Transverse colon (tissue), 4 donors: ENCODE results near the gene ITGAE. TPM values are rescaled to one million over a fixed set of nuclear protein-coding genes. Genes with fewer than 3 reads are reported as not detected.

Experiments used
- DNase-seq: peaks from one replicate; pipeline ENCODE4 v3.0.0-alpha.2; 2019
- H3K27ac ChIP-seq, 4 donors: fragments of 200-600 bp; sonication (generic); 2 replicates each; pipeline ENCODE4 v1.5.1; 2016 to 2018; ENCODE audit warnings: inconsistent platforms in 4 of 4
- H3K27me3 ChIP-seq: fragments of 200-600 bp; sonication (generic); 2 replicates; pipeline ENCODE4 v1.5.1; 2017; ENCODE audit warnings: inconsistent platforms
- H3K36me3 ChIP-seq, 4 donors: fragments of 200-600 bp; sonication (generic); 2 replicates each; pipeline ENCODE4 v1.5.1; 2017 to 2019; ENCODE audit warnings: inconsistent platforms in 4 of 4
- H3K4me1 ChIP-seq, 4 donors: fragments of 200-600 bp; sonication (generic); 2 replicates each; pipeline ENCODE4 v1.5.1; 2017 to 2020; ENCODE audit warnings: inconsistent platforms in 4 of 4
- H3K4me3 ChIP-seq, 4 donors: fragments of 200-600 bp; sonication (generic); 1 replicate in 1 of 4; 2 replicates in 3 of 4; pipeline versions ENCODE4 v1.5.1 to v1.6.1; 2017 to 2019; ENCODE audit warnings: inconsistent platforms in 4 of 4
- H3K9me3 ChIP-seq, 2 donors: fragments of 200-600 bp; sonication (generic); 2 replicates each; pipeline ENCODE4 v1.5.1; 2017 to 2019; ENCODE audit warnings: inconsistent platforms in 2 of 2
- EP300 ChIP-seq: sonication (generic); formaldehyde crosslinking; IDR thresholded peaks from one replicate; pipeline ENCODE4 v1.6.1; 2017; ENCODE audit warnings: antibody characterized with exemption, low read depth
- POLR2A ChIP-seq: fragments of 450-650 bp; IDR thresholded peaks from one replicate; pipeline ENCODE4 v1.6.1; 2016; ENCODE audit warnings: antibody characterized with exemption, mild to moderate bottlenecking, moderate library complexity
- POLR2AphosphoS5 ChIP-seq, 3 donors: sonication (generic); formaldehyde crosslinking; IDR thresholded peaks; one replicate each; pipeline ENCODE4 v1.6.1; 2016; ENCODE audit warnings: antibody characterized with exemption in 3 of 3
- WGBS, 2 donors: methylation state at CpG; one replicate each; pipeline ENCODE4 v1.1.5; 2018; ENCODE audit warnings: low coverage in 1 of 2; 5-methylcytosine and 5-hydroxymethylcytosine counted together
- in situ Hi-C, 4 donors: fragments of 200-750 bp; cut with MboI; loops; one replicate each; pipeline versions ENCODE4 v1.15.0 to v1.15.1; 2017; ENCODE audit warnings: low sequenced_read_pairs in 3 of 4, low pct_ligation_motif_present in 1 of 4, low pct_unique_long_range_greater_than_20kb in 1 of 4
- intact Hi-C: fragments of 100-400 bp; cut with DNase I; formaldehyde crosslinking; loops from one replicate; pipeline ENCODE4 v1.15.1; 2023; ENCODE audit warnings: low total_unique reads
- total RNA-seq, 4 donors: library from RNA; depleted of rRNA; stranded (reverse); fragments of >200 nt; gene quantifications; one replicate each; pipeline ENCODE4 v1.1.0, GENCODE V29; 2016
- TF ChIP-seq, protein P1 (sequence below), 5 experiments: fragments of 200-600 bp in 3 of 5; fragments of 450-650 bp in 2 of 5; sonication (generic) in 3 of 5; IDR thresholded peaks; 1 replicate in 2 of 5; 2 replicates in 3 of 5; pipeline ENCODE4 v1.5.1; 2016 to 2017; ENCODE audit warnings: antibody characterized with exemption in 5 of 5, inconsistent platforms in 3 of 5, mild to moderate bottlenecking in 2 of 5, moderate library complexity in 1 of 5

Gene ITGAE
- total RNA-seq, 4 donors from 2014 or later = 2.8 to 23.1 (median 14.5) TPM

DNA sequence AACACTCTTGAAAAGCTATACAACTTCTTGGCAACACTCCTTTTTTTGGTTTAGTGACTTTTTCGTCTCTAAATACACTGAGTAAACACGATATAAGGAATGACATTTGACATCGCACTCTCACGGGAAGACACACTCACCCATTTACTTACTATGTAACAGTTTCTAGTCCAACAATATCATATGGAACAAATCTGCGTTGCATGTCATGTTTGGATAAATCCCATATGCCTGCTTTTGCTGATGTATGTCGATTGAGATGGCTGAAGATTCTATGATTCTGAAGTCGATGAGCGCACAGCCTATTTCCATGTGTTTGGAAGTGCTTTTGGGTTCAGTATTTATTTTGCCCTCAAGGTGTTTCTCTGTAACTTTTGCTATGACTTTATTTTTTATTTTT is 18.2 kb downstream of the ITGAE start:
- H3K9me3 ChIP-seq = no peaks in the 10 kb centered on the region
- no peak overlapping the region for H3K27ac ChIP-seq
- H3K36me3 ChIP-seq = no peaks in the 10 kb centered on the region
- H3K4me3 ChIP-seq = no peak overlapping the region
- H3K4me1 ChIP-seq = no peaks in the 10 kb centered on the region
- TF ChIP-seq POLR2AphosphoS5 (IDR thresholded peaks at IDR 0.05) (no peak), POLR2A (no peak), EP300 (no peak)
- TF ChIP-seq, protein P1, sequence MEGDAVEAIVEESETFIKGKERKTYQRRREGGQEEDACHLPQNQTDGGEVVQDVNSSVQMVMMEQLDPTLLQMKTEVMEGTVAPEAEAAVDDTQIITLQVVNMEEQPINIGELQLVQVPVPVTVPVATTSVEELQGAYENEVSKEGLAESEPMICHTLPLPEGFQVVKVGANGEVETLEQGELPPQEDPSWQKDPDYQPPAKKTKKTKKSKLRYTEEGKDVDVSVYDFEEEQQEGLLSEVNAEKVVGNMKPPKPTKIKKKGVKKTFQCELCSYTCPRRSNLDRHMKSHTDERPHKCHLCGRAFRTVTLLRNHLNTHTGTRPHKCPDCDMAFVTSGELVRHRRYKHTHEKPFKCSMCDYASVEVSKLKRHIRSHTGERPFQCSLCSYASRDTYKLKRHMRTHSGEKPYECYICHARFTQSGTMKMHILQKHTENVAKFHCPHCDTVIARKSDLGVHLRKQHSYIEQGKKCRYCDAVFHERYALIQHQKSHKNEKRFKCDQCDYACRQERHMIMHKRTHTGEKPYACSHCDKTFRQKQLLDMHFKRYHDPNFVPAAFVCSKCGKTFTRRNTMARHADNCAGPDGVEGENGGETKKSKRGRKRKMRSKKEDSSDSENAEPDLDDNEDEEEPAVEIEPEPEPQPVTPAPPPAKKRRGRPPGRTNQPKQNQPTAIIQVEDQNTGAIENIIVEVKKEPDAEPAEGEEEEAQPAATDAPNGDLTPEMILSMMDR (IDR thresholded peaks at IDR 0.05) = no peak
- in situ Hi-C loops (no loop called here), intact Hi-C loops (no loop called here)
- H3K27me3 ChIP-seq = no peaks in the 10 kb centered on the region
- no peak for DNase-seq
- WGBS, 2 donors = 80 to 85% methylated on average over 5 to 8 of the region's 8 CpGs

DNA sequence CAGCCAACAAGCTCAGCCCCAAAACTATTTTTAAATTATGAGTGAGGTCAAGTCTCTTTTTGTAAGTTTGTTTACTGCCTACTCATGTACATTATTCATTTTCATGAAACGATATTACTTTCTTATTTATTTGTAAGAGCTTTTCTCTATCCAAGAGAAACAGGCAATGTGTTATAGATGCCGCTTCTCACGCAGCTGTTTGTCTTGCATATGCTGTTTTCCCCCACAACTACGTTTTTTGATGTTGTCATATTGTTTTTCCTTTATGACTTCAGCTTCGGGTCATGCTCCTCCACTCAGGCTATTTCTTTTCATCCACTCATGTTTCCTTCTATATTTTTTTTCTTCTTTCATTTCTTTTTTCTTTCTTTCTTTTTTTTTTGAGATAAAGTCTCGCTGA is 20.0 kb downstream of the ITGAE start:
- intact Hi-C loops (no loop called here), in situ Hi-C loops (no loop called here)
- no peaks in the 10 kb centered on the region for H3K36me3 ChIP-seq
- no peak overlapping the region for H3K27ac ChIP-seq
- no peak overlapping the region for H3K4me3 ChIP-seq
- no peaks in the 10 kb centered on the region for H3K4me1 ChIP-seq
- TF ChIP-seq, protein P1 (IDR thresholded peaks at IDR 0.05) = no peak
- no peak for TF ChIP-seq POLR2AphosphoS5 (IDR thresholded peaks at IDR 0.05)
- TF ChIP-seq EP300 = no peak
- TF ChIP-seq POLR2A = no peak
- WGBS, 2 donors = 70 to 82% methylated on average over 6 of the region's 6 CpGs
- H3K9me3 ChIP-seq = no peaks in the 10 kb centered on the region
- no peak for DNase-seq
- H3K27me3 ChIP-seq = no peaks in the 10 kb centered on the region

DNA sequence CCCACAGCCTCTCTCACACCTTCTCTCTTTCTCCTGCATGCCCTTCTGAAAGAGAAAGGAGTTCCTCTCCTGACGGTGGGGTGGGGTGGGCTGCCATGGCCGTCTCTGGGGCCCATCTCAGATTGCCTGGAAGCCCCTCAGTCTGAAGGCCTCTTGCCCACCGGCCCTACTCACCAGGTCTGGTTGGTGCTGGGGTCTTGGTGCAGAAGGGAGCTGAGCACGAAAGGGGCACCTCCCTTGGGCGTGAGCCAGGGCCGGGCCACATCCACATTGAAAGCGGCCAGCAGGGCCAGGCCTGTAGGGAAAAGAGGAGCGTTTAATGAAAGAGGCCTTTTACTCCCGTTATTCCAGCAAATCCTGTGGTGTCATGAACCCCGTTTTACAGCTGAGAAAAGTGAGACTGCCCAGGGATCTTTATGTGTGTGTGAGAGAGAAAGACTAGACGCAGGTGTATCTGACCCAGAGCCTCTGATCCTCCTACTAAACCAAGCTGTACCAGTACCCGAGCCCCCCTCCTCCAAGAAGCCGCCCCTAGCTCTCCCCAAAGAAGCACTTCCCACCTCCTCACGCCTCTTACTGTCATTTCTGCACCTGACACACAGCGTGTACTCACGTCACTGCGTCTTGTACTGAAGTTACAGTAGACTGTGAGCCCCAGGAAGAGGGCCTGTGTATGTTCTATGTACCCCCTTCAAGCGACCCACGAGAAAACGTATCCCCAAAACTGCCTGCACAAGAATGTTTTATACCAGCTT is 23.4 kb downstream of the ITGAE start:
- intact Hi-C loops (no loop called here), in situ Hi-C loops (no loop called here)
- Histone ChIP-seq H3K4me3 (no peak overlapping the region), H3K36me3 (no peaks in the 10 kb centered on the region), H3K4me1 (no peaks in the 10 kb centered on the region), H3K27me3 (no peaks in the 10 kb centered on the region), H3K9me3 (no peaks in the 10 kb centered on the region), H3K27ac (no peak overlapping the region)
- TF ChIP-seq POLR2AphosphoS5 (IDR thresholded peaks at IDR 0.05) (no peak), POLR2A (no peak), EP300 (no peak)
- TF ChIP-seq, protein P1 (IDR thresholded peaks at IDR 0.05) = no peak
- no peak for DNase-seq
- 92 to 93% methylated on average over 6 to 20 of the region's 20 CpGs for WGBS, 2 donors

DNA sequence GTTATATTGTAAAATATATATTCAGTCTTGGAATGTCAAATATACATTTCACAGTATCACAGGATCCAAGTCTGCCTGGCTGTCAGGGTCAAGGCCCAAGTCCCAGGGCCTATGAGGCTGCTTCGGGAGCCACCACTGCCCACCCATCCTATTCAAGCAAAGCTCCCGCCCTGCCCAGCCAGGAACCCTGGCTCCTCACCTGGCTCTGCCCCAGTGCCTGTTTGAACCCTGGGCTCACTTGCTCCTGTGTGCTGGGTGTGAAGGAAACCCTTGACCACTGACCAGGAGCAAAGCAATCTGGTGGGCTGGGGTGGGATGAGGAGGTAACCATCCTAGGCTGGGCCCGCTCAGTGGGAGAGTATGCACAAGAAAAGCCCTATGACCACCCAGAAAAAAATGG is 27.0 kb downstream of the ITGAE start:
- intact Hi-C loops (no loop called here), in situ Hi-C loops (no loop called here)
- DNase-seq = no peak
- Histone ChIP-seq H3K27ac (no peak overlapping the region), H3K4me3 (no peak overlapping the region), H3K36me3 (no peaks in the 10 kb centered on the region), H3K27me3 (no peaks in the 10 kb centered on the region), H3K9me3 (no peaks in the 10 kb centered on the region), H3K4me1 (no peaks in the 10 kb centered on the region)
- WGBS, 2 donors = 96 to 100% methylated on average over 1 to 3 of the region's 3 CpGs
- TF ChIP-seq, protein P1 (IDR thresholded peaks at IDR 0.05) = no peak
- TF ChIP-seq POLR2A (no peak), EP300 (no peak), POLR2AphosphoS5 (IDR thresholded peaks at IDR 0.05) (no peak)
